ENCODE data around the gene ELP6. TPM values are rescaled to one million over a fixed set of nuclear protein-coding genes. Genes with fewer than 3 reads are reported as not detected.

The ELP6 gene
- total and polyA plus RNA-seq, 2 experiments from 2014 or later, result 33.7 to 41.6 TPM

- Histone ChIP-seq H3K4me1 (ENCODE audit: insufficient read depth) (peaks cover 12% of the 10 kb centered on the region), H3K4me3 (no peak overlapping the region), H3F3A (replicated peaks; ENCODE audit: low read depth) (0 out of 2 replicates have a peak, but pooled peaks cover 6% of the 10 kb centered on the region), H2AFZ (no peak overlapping the region), H3K27ac (ENCODE audit: low read depth) (no peak overlapping the region), H3K9me2 (ENCODE audit: insufficient read depth) (no peaks in the 10 kb centered on the region), H3K27me3 (ENCODE audit: insufficient read depth) (no peaks in the 10 kb centered on the region), H3K4me2 (no peak overlapping the region), H4K20me1 (replicated peaks; ENCODE audit: insufficient read depth) (no peaks in the 10 kb centered on the region), H3K36me3 (ENCODE audit: insufficient read depth) (peaks cover 27% of the 10 kb centered on the region), H3K79me2 (replicated peaks; ENCODE audit: insufficient read depth) (0 out of 2 replicates have a peak, but pooled peaks cover 8% of the 10 kb centered on the region)
- peaks cover 15% of the 10 kb centered on the region for H3K4me1 Mint-ChIP-seq
- ATAC-seq (no peak), DNase-seq (ENCODE audit: low spot score) (no peak)
- no peak overlapping the region for H3K4me3 Mint-ChIP-seq
- no peaks in the 10 kb centered on the region for H3K9me3 Mint-ChIP-seq
- peaks cover 5% of the 10 kb centered on the region for H3K27me3 Mint-ChIP-seq (ENCODE audit: insufficient read depth, low read depth, poor library complexity)
- TF ChIP-seq EZH2 (IDR thresholded peaks at IDR 0.05; ENCODE audit: low read depth, unreplicated experiment) (no peak), STAT1 (IDR thresholded peaks at IDR 0.05; ENCODE audit: unreplicated experiment) (no peak), POLR2AphosphoS5 (IDR thresholded peaks at IDR 0.05; ENCODE audit: low read depth) (no peak), EZH2phosphoT487 (IDR thresholded peaks at IDR 0.05; ENCODE audit: unreplicated experiment) (no peak), REST (IDR thresholded peaks at IDR 0.05; ENCODE audit: unreplicated experiment) (no peak), JUNB (IDR thresholded peaks at IDR 0.05; ENCODE audit: unreplicated experiment) (no peak), CREB1 (CRISPR knock-in tag; IDR thresholded peaks at IDR 0.05; ENCODE audit: low read depth) (no peak), ZNF331 (CRISPR knock-in tag; IDR thresholded peaks at IDR 0.05; ENCODE audit: low read depth) (no peak), NANOG (IDR thresholded peaks at IDR 0.05; ENCODE audit: borderline replicate concordance) (no peak), CTCF (conservative IDR thresholded peaks at IDR 0.05; ENCODE audit: low read depth in 2 of 2) (no peak), ETS1 (IDR thresholded peaks at IDR 0.05) (no peak), ZNF462 (CRISPR knock-in tag; IDR thresholded peaks at IDR 0.05) (no peak), ZNF114 (CRISPR knock-in tag; IDR thresholded peaks at IDR 0.05) (no peak)
- H3K36me3 Mint-ChIP-seq (ENCODE audit: low read depth), result peaks cover 74% of the 10 kb centered on the region
- peak overlapping the region; percentile 29; the same call in 1 of the 2 replicates for H3K27ac Mint-ChIP-seq
Measured at GRCh38 chr3:47503033-47503432, 10.5 kb downstream of the ELP6 start.

Data from GM23338 (cell line).